Right lobe of liver (tissue), 6 donors: ENCODE measurements around the gene ITGA11. TPM values are rescaled to one million over a fixed set of nuclear protein-coding genes. Genes with fewer than 3 reads are reported as not detected.

ENCODE experiments used
- ATAC-seq, 4 donors: fragments of 200-7000 bp; cut with Tn5 transposase; one replicate each; pipeline ENCODE4 v1.9.1; 2020; ENCODE audit warnings: mild to moderate bottlenecking in 4 of 4, moderate library complexity in 4 of 4
- DNase-seq, 3 donors: peaks; one replicate each; pipeline ENCODE4 v3.0.0-alpha.2; 2020
- H3K27ac ChIP-seq, 3 donors: fragments of 200-600 bp; one replicate each; pipeline ENCODE4 v1.8.0; 2022
- H3K27me3 ChIP-seq, 2 donors: fragments of 200-600 bp; one replicate each; pipeline ENCODE4 v1.8.0; 2022
- H3K36me3 ChIP-seq, 4 donors: fragments of 200-600 bp; sonication (generic) in 1 of 4; one replicate each; pipeline versions ENCODE4 v1.5.1 to v1.8.0; 2017 to 2022; ENCODE audit warnings: control low read depth in 1 of 4
- H3K4me1 ChIP-seq, 4 donors: fragments of 200-600 bp; sonication (generic) in 1 of 4; one replicate each; pipeline versions ENCODE4 v1.5.1 to v1.8.0; 2017 to 2022; ENCODE audit warnings: control low read depth in 1 of 4
- H3K4me3 ChIP-seq, 3 donors: fragments of 200-600 bp; one replicate each; pipeline ENCODE4 v1.8.0; 2022
- H3K9me3 ChIP-seq, 4 donors: fragments of 200-600 bp; sonication (generic) in 1 of 4; one replicate each; pipeline versions ENCODE4 v1.5.1 to v1.8.0; 2017 to 2022; ENCODE audit warnings: control low read depth in 1 of 4
- POLR2A ChIP-seq: fragments of 450-650 bp; IDR thresholded peaks from one replicate; pipeline ENCODE4 v1.6.1; 2017; ENCODE audit warnings: antibody characterized with exemption, mild to moderate bottlenecking
- WGBS: methylation state at CpG from one replicate; pipeline ENCODE4 v1.1.6; 2018; ENCODE audit warnings: low coverage, low lambda C conversion rate; ENCODE audit not compliant: insufficient coverage; ENCODE audit errors: missing lambda C conversion rate; 5-methylcytosine and 5-hydroxymethylcytosine counted together
- intact Hi-C, 2 donors: fragments of 100-400 bp; cut with DNase I; formaldehyde crosslinking; loops; one replicate each; pipeline versions ENCODE4 v1.11.2 to v1.14.1; 2022
- total RNA-seq, 6 experiments: library from RNA; depleted of rRNA in 2 of 6; stranded (reverse); fragments of >200 nt in 2 of 6; fragmentation: NEBNext Ultra II Directional in 3 of 6; extraction: Animal tissue kit (Norgen Biotek cat#: 25700) in 3 of 6; gene quantifications; one replicate each; pipeline versions ENCODE4 v1.1.0 to v1.2.4, GENCODE V29; 2016 to 2023
- TF ChIP-seq, protein P1 (sequence below), 4 donors: fragments of 200-600 bp in 3 of 4; fragments of 450-650 bp in 1 of 4; IDR thresholded peaks; one replicate each; pipeline versions ENCODE4 v1.5.1 to v1.8.0; 2016 to 2022; ENCODE audit warnings: antibody characterized with exemption in 4 of 4, mild to moderate bottlenecking in 2 of 4
- donor health status: DM: no; HTN: yes; CAD: no.
- donor health status: DM: no; HTN: no; CAD: no.
- donor health status: DM: no; HTN: no; CAD: no.
- donor health status: DM: no; HTN: yes; CAD: no.
- donor health status: DM: no; HTN: yes; CAD: no.

The ITGA11 gene
- total RNA-seq, 6 experiments from 2014 or later: 0.51 to 1.4 (median 0.73) TPM

DNA sequence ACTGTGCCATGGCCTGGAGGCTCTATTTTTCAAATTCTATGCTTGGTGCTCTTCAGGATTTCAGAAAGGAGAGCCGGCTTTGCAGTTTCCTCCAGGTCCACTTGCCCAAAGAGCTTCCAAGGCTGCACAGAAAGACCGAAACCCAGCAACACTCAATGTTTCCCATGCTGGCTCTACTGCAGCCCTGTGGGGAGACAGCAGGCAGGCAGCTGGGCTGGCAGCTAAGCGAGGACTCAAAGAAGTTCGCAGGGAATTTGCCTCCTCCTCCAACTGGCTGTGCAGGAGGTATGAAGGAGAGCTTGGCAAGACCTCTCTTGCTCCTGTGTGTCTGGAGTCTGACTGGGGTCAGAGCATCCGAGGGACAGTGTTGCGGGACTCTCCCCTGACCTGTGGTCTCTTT is 17.4 kb upstream of the ITGA11 start:
- intact Hi-C loops: no loop called here
- no peak for ATAC-seq
- Histone ChIP-seq H3K36me3 (no peaks in the 10 kb centered on the region), H3K4me3 (no peak overlapping the region), H3K27me3 (peaks cover 0 to 5% of the 10 kb centered on the region in 2 donors), H3K4me1 (no peaks in the 10 kb centered on the region), H3K9me3 (no peaks in the 10 kb centered on the region), H3K27ac (no peak overlapping the region)
- TF ChIP-seq, protein P1, sequence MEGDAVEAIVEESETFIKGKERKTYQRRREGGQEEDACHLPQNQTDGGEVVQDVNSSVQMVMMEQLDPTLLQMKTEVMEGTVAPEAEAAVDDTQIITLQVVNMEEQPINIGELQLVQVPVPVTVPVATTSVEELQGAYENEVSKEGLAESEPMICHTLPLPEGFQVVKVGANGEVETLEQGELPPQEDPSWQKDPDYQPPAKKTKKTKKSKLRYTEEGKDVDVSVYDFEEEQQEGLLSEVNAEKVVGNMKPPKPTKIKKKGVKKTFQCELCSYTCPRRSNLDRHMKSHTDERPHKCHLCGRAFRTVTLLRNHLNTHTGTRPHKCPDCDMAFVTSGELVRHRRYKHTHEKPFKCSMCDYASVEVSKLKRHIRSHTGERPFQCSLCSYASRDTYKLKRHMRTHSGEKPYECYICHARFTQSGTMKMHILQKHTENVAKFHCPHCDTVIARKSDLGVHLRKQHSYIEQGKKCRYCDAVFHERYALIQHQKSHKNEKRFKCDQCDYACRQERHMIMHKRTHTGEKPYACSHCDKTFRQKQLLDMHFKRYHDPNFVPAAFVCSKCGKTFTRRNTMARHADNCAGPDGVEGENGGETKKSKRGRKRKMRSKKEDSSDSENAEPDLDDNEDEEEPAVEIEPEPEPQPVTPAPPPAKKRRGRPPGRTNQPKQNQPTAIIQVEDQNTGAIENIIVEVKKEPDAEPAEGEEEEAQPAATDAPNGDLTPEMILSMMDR (IDR thresholded peaks at IDR 0.05): no peak
- TF ChIP-seq POLR2A: no peak
- 70% methylated on average over 4 of the region's 6 CpGs for WGBS
- no peak for DNase-seq

DNA sequence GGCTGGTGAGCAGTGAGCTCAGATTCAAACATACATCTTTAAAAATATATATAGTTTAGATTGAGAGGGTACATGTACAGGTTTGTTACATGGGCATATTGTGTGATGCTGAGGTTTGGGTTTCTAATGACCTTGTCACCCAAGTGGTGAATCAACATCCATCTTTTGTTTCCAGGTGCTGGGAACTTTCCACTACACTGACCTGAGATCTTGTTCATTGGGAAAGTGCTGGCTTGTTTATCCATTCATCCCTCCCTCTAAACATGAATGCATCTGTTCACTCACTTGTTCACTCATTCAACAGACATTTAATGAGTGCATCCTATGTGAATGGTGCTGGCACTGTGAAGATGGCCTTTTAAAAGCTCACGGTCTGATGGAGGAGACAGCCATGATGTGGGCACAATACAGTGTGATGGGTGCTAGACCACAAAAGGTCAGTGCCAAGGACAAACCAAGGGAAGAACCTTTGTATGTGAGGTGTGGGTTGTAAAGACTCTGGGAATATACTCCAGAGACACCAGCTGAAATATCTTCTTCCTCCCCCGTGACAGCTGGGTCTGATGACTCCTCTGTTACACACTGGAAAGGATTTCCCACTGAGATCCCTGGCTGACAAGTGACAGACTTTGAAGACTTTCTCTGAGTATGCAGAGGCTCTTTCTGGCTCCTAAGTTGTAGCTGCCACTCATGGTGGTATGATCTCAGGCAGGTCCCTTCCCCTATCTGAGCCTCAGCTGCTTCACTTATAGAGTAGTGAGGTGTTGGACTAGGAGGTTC is 16.2 kb upstream of the ITGA11 start:
- DNase-seq (no peak), ATAC-seq (no peak)
- H3K27ac ChIP-seq: no peak overlapping the region
- TF ChIP-seq, protein P1 (IDR thresholded peaks at IDR 0.05): no peak
- TF ChIP-seq POLR2A: no peak
- no peaks in the 10 kb centered on the region for H3K36me3 ChIP-seq
- no peaks in the 10 kb centered on the region for H3K27me3 ChIP-seq
- WGBS: 50% methylated on average over 2 of the region's 2 CpGs
- H3K4me3 ChIP-seq: no peak overlapping the region
- H3K4me1 ChIP-seq: no peaks in the 10 kb centered on the region
- no peaks in the 10 kb centered on the region for H3K9me3 ChIP-seq
- intact Hi-C loops: no loop called here

DNA sequence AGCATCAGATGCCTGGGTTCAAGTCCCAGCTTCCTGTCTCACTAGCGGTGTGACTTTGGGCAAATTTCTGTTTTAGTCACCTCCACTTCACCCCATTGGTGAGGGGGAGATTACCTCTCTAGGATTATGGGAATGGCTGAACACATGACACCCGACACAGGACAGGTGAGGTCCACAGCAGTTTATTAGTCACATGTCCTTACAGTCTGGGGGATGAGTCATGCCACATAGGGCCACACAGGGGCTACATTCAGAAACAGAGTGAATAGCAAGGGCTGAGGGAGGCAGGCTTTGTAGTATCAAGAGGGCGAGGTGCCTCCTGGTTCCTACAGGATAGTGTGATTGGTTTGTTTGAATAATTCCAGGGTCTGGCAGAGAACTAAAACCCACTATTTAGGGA is 15.2 kb upstream of the ITGA11 start:
- ATAC-seq (no peak), DNase-seq (no peak)
- Histone ChIP-seq H3K9me3 (no peaks in the 10 kb centered on the region), H3K27me3 (no peaks in the 10 kb centered on the region), H3K4me1 (no peaks in the 10 kb centered on the region), H3K4me3 (no peak overlapping the region), H3K36me3 (no peaks in the 10 kb centered on the region), H3K27ac (no peak overlapping the region)
- 79% methylated on average over 2 of the region's 3 CpGs for WGBS
- intact Hi-C loops: no loop called here
- TF ChIP-seq, protein P1 (IDR thresholded peaks at IDR 0.05): no peak
- TF ChIP-seq POLR2A: no peak

DNA sequence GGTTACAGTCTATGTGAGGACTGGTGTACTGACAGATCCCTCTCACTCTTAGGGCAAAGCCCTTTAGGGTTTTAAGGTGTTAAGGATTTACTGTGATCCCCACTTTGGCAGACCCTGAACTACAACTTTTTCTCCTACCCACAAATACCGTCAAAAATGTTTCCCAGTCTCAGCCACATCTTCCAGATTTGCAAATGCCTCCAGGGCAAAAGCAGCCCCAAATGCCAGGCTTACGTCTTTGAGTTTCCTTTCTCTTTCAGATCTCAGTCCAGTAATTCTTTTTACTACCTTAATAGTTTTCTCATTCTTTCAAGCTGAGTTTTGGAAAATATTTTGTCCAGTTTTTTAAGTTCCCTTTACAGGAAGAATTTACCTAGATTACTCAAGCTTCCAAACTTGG is 13.4 kb upstream of the ITGA11 start:
- TF ChIP-seq, protein P1 (IDR thresholded peaks at IDR 0.05): no peak
- no peak for TF ChIP-seq POLR2A
- intact Hi-C loops: no loop called here
- Histone ChIP-seq H3K9me3 (no peaks in the 10 kb centered on the region), H3K4me3 (no peak overlapping the region), H3K27me3 (no peaks in the 10 kb centered on the region), H3K27ac (no peak overlapping the region), H3K36me3 (no peaks in the 10 kb centered on the region), H3K4me1 (no peaks in the 10 kb centered on the region)
- ATAC-seq (no peak), DNase-seq (no peak)
- 47% methylated on average over 2 of the region's 2 CpGs for WGBS

DNA sequence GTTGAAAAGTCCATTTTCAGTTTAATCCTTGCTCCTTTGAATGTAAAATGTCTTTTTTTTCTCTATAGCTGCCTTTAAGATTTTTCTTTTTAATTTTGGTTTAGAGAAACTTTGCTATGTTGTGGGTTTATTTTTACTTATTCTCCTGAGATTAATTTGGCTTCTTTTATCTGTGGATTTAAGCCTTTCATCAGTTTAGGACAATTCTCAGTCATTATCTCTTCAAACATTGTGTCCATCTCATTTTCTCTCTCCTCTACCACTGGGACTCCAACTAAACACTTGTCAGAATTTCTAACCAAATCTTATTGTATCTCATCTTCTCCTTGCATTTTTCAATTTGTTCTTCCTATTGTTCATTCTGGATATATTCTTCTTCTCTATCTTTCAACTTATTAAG is 12.4 kb upstream of the ITGA11 start:
- intact Hi-C loops: no loop called here
- no peak for ATAC-seq
- DNase-seq: no peak

More for the DNA sequence above, 12.4 kb upstream of the ITGA11 start:
- Histone ChIP-seq H3K9me3 (no peaks in the 10 kb centered on the region), H3K4me1 (no peaks in the 10 kb centered on the region), H3K36me3 (no peaks in the 10 kb centered on the region), H3K27ac (no peak overlapping the region), H3K4me3 (no peak overlapping the region), H3K27me3 (no peaks in the 10 kb centered on the region)
- no peak for TF ChIP-seq POLR2A
- TF ChIP-seq, protein P1 (IDR thresholded peaks at IDR 0.05): no peak
